ENCODE results near the gene PSMB2.

DNA sequence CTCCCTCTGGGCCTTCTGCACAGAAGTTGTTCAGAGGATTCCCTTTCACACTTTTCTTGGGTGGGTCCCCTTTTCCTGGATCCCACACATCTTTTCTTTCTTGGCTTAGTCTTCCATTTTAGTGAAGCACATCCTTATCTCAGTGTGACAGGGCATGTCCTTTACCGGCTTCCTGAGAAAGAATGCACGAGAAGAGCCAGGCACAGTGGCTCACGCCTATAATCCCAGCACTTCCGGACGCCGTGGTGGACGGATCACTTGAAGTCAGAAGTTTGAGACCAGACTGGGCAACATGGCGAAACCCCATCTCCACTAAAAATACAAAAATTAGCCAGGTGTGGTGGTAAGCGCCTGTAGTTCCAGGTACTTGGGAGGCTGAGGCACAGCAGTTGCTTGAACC lies 22.1 kb upstream of the PSMB2 start:
- no peak for TF ChIP-seq MAX (IDR thresholded peaks at IDR 0.05)
- no peak for TF ChIP-seq ZNF274 (IDR thresholded peaks at IDR 0.05; ENCODE audit: borderline replicate concordance, extremely low read depth, low read length)
- no peak for TF ChIP-seq FOSL1 (IDR thresholded peaks at IDR 0.05; ENCODE audit: insufficient read depth, low read depth, low read length)
- TF ChIP-seq USF2 (IDR thresholded peaks at IDR 0.05; ENCODE audit: low read length): no peak
- TF ChIP-seq RXRA (IDR thresholded peaks at IDR 0.05; ENCODE audit: insufficient read depth, low read depth, low read length): no peak
- TF ChIP-seq, protein P1, sequence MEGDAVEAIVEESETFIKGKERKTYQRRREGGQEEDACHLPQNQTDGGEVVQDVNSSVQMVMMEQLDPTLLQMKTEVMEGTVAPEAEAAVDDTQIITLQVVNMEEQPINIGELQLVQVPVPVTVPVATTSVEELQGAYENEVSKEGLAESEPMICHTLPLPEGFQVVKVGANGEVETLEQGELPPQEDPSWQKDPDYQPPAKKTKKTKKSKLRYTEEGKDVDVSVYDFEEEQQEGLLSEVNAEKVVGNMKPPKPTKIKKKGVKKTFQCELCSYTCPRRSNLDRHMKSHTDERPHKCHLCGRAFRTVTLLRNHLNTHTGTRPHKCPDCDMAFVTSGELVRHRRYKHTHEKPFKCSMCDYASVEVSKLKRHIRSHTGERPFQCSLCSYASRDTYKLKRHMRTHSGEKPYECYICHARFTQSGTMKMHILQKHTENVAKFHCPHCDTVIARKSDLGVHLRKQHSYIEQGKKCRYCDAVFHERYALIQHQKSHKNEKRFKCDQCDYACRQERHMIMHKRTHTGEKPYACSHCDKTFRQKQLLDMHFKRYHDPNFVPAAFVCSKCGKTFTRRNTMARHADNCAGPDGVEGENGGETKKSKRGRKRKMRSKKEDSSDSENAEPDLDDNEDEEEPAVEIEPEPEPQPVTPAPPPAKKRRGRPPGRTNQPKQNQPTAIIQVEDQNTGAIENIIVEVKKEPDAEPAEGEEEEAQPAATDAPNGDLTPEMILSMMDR (IDR thresholded peaks at IDR 0.05; ENCODE audit: control extremely low read depth in 1 of 3, insufficient read depth in 1 of 3, low read depth in 1 of 3, low read length in 3 of 3): no peak
- TF ChIP-seq YY1 (IDR thresholded peaks at IDR 0.05; ENCODE audit: low read depth, low read length): no peak
- no peak for TF ChIP-seq SRF (IDR thresholded peaks at IDR 0.05; ENCODE audit: low read depth, low read length)
- TF ChIP-seq SP1 (IDR thresholded peaks at IDR 0.05; ENCODE audit: low read depth, low read length): no peak
- no peak for TF ChIP-seq POLR2A (IDR thresholded peaks at IDR 0.05; ENCODE audit: control extremely low read depth in 1 of 2, low read depth in 2 of 2, low read length in 2 of 2)
- no peak for TF ChIP-seq EP300 (IDR thresholded peaks at IDR 0.05; ENCODE audit: borderline replicate concordance in 1 of 2, low read depth in 2 of 2, low read length in 2 of 2)
- TF ChIP-seq HDAC2 (IDR thresholded peaks at IDR 0.05; ENCODE audit: borderline replicate concordance in 1 of 2, low read depth in 2 of 2, low read length in 2 of 2): no peak
- TF ChIP-seq RNF2 (IDR thresholded peaks at IDR 0.05; ENCODE audit: borderline replicate concordance, low read depth, low read length, missing control alignments, poor library complexity, severe bottlenecking): no peak
- TF ChIP-seq GABPA (IDR thresholded peaks at IDR 0.05; ENCODE audit: borderline replicate concordance, insufficient read depth, low read length): no peak

Data from H1 (cell line).